Measurements from ENCODE around the gene PCNT.
"Not testable (repeated sequence)": the region's sequence is repeated elsewhere in the genome, so short reads cannot be mapped to it uniquely, and the experiment has no call there.

The PCNT gene

GRCh38 chr21:46357684-46358425 lies 33.9 kb downstream of the PCNT start:
- no peak for DNase-seq

GRCh38 chr21:46361176-46361575 lies 37.2 kb downstream of the PCNT start:
- DNase-seq, result no peak

GRCh38 chr21:46361935-46362334 lies 38.0 kb downstream of the PCNT start:
- DNase-seq, result no peak

- no peak for DNase-seq
Measured at GRCh38 chr21:46362946-46363345, 39.0 kb downstream of the PCNT start.

GRCh38 chr21:46363698-46364097 lies 39.7 kb downstream of the PCNT start:
- DNase-seq, result no peak

- no peak for DNase-seq
Measured at GRCh38 chr21:46366091-46366490, 42.1 kb downstream of the PCNT start.

DNA sequence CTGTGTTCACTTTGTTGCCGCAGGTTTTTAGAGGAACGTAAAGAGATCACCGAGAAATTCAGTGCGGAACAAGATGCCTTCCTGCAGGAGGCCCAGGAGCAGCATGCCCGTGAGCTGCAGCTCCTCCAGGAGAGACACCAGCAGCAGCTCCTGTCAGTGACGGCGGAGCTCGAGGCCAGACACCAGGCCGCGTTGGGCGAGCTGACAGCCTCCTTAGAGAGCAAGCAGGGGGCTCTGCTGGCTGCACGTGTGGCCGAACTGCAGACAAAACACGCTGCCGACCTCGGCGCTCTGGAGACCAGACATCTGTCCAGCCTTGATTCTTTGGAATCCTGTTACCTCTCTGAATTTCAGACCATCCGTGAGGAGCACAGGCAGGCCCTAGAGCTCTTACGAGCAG lies 42.6 kb downstream of the PCNT start:
- no peak for DNase-seq

GRCh38 chr21:46366966-46367365 lies 43.0 kb downstream of the PCNT start:
- DNase-seq, result no peak

DNA sequence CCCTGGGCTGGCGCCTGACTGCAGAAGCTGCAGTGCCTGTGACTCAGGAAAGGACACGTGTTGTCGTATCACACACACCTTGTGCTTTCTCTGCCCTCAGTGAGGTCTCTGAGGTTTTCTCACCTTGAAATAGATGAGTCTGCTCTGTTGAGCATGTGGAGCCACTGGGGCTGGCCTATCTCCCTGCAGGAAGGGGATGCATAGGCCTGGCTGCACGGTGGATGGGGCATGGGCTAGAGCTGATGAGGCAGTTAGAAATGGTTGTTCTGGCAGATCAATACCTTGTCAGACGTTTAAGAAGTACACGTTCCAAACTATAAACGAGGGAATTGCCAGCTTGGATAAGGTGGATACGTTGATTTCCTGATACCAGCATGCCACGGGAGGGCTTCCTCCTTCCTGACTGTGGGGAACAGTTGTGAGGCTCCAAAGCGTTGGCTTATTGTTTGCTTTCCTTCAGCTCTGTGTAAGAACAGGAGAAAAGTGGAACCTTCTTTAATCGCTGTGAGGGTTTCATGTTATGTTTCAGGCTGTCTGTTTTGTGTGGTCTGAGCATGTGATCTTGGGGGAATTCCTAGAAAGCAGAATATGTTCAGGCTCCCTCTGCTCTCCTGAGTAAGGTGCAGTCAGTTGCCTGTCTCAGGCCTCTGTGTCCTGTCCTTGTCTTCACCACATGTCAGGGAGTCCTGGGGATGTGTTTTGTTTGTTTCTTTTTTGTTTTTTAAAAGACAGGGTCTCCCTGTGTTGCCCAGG lies 44.8 kb downstream of the PCNT start:
- no peak for DNase-seq

DNA sequence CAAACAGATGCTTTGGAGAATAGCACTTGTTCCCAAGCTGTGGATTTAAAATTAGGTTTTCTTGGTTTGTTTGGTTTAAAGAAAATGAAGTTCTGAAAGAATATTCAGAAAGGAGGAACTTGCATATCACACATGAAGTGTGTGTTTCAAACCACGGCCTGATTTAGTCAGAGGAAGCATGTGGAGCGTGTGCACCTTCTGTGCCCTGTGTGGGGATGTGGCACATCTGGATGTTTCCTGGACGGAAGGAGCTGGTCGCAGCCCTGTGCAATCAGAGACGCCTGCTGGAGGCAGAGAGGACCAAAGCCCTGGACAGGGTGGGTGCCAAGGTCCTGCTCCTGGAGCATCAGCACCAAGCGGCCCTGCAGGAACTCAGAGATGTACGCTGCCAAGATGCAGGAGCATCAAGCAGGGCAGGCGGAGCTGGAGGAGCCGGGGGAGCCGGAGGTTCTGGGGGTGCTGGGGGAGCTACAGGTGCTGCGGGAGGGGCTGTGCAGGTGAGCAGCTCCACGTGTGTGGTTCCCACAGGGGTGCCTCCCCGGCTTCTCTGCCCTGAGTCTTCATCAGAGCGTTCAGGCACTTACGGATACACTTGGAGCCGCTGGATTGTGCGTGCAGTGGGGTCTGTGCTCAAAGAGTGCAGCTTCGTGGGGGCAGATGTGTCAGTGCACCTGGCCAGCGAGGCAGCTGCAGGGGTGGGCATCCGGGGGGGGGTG lies 45.7 kb downstream of the PCNT start:
- DNase-seq, result no peak

DNA sequence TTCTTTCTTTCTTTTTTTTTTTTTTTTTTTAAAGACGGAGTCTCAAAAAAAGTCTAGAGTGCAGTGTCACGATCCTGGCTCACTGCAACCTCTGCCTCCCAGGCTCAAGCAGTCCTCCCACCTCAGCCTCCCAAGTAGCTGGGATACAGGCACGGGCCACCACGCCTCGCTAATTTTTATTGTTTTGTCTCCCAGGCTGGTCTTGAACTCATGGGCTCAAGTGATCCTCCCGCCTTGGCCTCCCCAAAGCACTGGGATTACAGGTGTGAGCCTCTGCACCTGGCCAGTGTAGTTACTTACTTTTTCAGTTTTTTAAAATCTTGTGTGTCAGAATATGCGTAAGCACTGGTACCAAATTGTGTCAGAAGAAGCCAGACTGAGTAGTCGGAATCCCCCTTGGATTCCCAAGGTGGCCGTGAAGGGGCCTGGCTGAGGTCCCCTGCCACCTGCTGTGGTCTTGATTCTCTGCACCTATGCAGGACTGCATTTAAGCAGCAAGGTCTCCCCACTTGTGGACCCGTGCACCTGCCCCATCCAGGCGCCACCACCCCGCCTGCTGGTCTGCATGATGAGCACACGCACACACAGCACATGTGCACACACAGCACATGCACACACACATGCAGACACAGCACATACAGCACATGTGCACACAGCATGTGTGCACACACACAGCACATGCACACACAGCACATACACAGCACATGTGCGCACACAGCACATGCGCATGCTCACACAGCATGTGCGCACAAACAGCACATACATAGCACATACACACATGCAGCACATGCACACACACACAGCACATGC lies 47.5 kb downstream of the PCNT start:
- DNase-seq, result no peak

GRCh38 chr21:46372014-46372485 lies 48.1 kb downstream of the PCNT start:
- no peak for DNase-seq

GRCh38 chr21:46372947-46373346 lies 49.0 kb downstream of the PCNT start:
- DNase-seq, result not testable (repeated sequence)

- DNase-seq, result no peak
Measured at GRCh38 chr21:46374761-46375389, 50.9 kb downstream of the PCNT start.

DNA sequence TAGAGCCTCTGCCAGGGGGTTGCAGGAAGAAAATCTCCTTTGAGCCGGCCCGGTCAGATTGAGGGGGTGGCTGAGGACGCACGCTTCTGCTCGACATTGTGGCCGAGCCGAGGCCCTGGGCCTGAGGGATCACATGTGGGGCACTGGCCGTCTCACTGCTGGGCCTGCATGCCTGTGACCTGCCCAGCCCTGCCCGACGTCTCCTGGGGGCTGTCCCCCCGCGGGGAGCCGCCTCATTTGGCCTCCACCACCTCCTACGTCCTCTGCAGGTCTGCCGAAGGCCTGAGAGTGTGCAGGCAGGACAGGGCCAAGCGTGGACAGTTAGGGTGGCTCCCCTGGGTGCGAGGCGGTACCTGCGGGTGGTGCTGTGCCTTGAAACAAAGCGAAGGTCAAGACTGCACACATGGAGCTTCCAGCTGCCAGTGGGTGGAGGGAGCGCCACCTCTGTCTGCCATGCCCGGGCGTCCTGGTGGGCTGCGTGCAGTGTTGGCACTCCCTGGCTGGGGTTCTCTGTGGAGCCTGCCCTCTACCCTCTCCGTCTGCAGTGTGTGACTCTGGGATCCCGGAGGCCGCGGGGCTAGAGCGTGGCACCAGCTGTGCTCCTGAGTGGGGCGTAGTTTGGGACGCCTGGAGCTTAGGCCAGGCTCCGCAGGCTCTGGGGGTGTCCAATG lies 51.7 kb downstream of the PCNT start:
- no peak for DNase-seq

- DNase-seq, result no peak
Measured at GRCh38 chr21:46376231-46376628, 52.3 kb downstream of the PCNT start.

DNA sequence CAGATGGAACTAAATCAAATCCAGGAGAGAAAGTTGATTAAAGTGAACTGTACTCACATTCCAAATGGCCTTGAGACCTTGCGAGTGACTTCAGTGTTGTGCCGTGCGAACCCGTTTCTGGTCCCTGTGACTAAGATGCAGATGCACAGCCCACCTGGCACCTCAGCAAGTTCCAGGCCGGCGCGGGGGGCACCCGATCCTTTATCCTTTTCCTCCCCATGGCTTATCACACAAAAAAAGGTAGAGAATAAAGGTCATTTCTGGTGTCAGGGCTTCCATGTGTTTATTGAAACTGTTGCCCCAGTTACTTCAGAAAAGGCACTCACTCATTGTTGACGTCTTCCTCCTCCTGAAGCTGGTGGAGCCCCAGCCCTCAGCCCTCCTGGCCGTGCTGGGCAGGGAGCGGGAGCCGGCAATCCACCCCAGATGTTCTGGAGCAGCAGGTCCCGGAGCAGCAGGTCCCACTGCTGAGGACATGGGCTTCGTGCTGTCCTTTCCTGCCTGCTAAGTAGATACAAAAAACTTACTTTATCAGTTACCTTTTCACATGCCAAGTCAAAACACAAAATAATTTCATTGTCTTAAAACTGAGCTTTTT lies 53.0 kb downstream of the PCNT start:
- DNase-seq, result no peak

DNA sequence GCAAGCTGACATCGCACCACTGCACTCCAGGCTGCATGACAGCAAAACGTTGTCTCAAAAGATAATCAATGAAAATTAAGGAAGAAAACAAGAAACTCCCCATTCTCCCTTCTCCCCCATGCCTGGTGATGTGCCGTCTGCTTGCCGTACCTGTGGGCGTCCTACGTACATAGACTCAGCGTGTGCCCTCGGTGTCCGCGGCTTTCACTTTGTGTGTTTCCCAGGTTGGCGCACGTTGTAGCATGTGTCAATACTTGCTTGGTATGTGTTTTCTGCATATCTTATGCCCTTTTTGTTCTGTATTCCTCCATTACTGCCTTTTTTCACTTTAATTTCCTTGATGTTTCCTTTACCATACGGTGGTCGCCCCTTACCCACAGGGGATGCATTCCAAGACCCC lies 53.8 kb downstream of the PCNT start:
- no peak for DNase-seq

- DNase-seq, result no peak
Measured at GRCh38 chr21:46379105-46379504, 55.1 kb downstream of the PCNT start.

DNA sequence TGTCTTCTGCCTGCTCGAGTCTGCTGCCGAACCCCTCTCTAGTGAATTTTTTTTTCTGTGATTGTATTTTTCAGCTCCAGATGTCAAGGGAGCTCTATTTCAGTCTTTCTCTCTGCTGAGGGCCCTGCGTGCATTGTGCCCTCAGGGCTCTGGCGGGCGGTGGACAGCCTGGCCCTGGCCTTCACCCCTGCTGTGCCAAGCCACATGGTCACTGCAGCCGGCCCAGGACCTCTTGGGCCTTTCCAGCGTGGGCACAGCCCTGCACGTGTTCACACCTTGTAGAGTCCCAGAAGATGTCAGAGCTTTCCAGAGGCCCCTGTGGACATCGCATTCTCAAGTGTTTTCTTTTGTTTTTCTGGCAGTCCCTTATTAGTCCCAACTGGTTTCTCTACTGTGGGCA lies 55.7 kb downstream of the PCNT start:
- no peak for DNase-seq

DNA sequence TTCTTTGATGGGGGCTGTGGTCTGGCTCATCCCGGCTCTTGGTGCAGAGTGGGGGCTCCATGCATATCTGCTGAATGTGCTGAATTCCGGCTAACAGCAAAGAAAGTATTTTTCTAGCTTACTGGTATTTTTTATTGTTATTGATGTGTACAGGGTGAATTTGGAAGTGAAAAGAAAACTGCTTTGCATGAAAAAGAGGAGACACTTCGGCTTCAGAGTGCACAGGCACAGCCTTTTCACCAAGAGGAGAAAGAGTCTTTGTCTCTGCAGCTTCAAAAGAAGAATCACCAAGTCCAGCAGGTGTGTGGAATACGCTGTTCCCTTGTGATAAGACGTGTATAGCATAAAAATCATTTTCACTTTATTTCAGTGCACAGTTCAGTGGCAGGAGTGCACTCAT lies 57.6 kb downstream of the PCNT start:
- no peak for DNase-seq

Measured in NCI-H524 treated with DMSO at 0.1 percent for 48 hours (cell line).